ENCODE measurements around the gene TMEM119.
"Not testable (repeated sequence)": the region's sequence is repeated elsewhere in the genome, so short reads cannot be mapped to it uniquely, and the experiment has no call there.

Gene TMEM119

GRCh38 chr12:108635201-108635996 is 37.5 kb upstream of the TMEM119 start:
- in situ Hi-C loops (cut with MboI; ENCODE audit: low sequenced_read_pairs): no loop called here

DNA sequence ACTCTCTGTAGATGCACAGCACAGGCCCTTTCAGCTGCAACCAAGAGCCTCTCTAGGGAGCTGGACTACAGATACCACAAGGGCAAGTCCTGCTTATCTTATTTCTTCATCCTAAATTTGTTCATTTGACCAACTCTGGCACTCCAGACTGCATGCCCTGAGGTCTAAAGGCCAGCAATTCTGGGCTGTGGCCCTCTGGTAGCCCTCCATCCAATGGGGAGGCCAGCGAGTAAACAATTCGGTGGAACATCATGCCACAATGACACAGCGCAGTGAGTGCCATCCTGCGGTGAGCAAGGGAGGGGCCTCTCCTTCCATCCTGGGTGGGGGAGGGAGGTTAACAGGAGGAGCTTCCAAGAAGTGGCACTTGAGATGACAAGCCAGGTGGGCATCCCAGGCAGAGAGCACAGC is 36.5 kb upstream of the TMEM119 start:
- in situ Hi-C loops (cut with MboI; ENCODE audit: low sequenced_read_pairs): no loop called here

DNA sequence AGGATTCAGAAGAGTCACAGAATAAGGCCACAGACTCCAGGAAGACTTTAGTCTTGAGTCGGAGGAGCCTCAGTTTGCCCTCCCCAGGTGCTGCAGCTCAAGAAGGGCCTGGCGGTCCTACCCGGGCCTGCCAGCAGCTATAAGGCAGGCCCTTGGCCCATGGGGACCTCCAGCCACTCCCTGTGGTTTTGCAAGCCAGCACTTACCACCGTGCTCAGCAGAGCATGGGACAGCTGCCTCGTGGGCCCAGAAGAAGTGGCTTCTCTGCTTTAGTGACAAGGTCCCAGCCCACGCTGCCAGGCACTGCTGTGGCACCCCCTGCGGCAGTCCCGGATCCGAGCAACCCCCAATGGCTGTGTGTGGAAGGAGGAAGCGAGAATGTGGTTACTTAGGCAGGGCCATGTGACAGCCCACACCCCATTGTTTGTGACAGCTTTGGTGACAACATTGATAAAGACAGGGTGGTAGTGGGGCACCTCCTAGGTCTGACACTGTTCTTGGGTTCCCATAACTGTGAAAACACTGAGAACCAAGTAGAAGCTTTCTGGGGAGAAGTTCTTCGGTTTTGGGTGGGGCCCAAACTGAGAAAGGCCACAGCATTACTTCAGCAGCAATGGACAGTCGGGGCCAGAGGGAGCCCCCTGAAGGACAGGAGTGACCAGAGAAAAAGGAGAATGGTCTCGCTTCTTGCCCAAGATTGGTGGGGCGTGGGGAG is 35.8 kb upstream of the TMEM119 start, which contains the start of gene SELPLG:
Gene SELPLG (minus strand): TSS at position 361 of the 715 bp plus-strand sequence. CDS start 9,587 bp downstream, outside the sequence.
- in situ Hi-C loops (cut with MboI; ENCODE audit: low sequenced_read_pairs): no loop called here

DNA sequence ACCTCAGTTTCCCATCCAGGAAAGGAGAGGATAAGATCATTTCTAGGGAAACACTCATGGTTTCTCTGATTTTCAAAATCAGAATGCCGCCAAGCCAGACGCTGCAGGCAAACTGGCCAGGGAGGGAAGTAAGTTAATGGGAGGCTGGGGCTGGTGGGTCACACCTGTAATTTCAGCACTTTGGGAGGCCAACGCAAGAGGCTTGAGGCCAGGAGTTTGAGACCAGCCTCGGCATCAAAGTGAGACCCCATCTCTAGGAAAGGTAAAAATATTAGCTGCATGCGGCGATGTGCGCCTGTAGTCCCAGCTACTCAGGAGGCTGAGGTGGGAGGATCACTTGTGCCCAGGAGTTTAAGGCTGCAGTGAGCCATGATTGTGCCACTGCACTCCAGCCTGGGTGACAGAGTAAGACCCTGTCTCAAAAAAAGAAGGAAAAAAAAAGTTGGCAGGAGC is 35.2 kb upstream of the TMEM119 start:
- in situ Hi-C loops (cut with MboI; ENCODE audit: low sequenced_read_pairs): no loop called here

GRCh38 chr12:108631261-108631660 is 33.4 kb upstream of the TMEM119 start:
- in situ Hi-C loops (cut with MboI; ENCODE audit: low sequenced_read_pairs): not testable (repeated sequence)

GRCh38 chr12:108630481-108631207 is 32.8 kb upstream of the TMEM119 start:
- in situ Hi-C loops (cut with MboI; ENCODE audit: low sequenced_read_pairs): no loop called here

DNA sequence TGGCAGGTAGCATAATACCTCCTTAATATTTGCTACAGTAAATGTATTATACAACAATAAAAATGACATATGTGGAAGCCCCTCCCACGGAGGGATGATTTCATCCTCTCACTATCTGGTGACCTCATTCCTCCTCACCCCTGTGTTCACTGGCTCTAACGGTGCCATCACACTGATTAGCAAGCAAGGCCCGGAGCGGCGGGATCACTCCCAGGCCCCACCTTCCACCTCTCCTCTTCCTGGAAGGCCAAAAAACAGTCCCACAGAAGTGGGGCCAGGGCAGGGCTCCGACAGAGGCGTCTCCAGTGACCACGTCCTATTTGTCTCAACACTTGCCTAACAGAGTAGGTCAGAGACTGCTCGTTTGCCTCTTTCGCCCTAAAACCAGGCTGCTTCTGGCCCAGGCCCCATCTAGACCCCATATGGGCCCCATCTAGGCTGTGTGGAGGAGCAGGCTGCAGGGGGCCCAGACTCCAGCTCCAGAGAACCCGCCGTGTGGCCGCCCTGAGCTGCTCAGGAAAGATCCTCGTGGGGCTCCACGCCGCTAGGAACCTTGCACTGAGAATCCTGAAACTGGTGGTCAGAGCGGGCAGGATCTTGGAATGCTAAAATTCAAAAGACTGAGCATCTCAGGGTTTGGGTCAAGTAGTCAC is 32.1 kb upstream of the TMEM119 start:
- in situ Hi-C loops (cut with MboI; ENCODE audit: low sequenced_read_pairs): no loop called here

- in situ Hi-C loops (cut with MboI; ENCODE audit: low sequenced_read_pairs): no loop called here
Observed at GRCh38 chr12:108629151-108629550, 31.3 kb upstream of the TMEM119 start.

DNA sequence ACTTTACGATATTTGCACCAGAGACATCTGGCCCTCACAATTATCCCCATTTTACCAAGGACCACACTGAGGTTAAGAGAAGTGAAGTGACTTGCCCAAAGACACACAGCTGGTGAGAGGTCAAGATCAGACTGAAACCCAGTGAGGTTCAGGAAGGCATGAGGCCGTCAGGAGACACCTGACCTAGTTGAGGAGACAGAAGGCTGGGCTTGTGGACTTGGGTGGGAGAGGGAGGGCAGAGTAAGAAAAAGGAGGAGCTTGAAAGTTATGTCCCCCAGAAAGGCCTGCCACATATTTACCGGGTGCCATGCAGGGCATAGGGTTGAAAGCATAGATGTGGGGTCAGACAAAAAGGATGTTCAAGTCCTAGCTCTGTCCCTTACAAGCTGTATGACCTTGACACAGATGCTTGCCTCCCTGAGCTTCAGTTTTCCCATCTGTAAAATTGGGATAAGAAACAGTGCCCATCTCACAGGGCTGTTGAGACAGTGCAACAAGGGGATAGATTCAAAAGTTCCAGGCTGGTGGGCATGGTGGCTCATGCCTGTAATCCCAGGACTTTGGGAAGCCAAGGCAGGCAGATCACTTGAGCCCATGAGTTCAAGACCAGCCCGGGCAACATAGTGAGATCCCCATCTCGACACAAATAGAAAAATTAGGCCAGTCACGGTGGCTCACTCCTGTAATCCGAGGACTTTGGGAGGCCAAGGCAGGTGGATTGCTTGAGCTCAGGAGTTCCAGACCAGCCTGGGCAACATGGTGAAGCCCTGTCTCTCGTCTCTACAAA is 29.4 kb upstream of the TMEM119 start:
- in situ Hi-C loops (cut with MboI; ENCODE audit: low sequenced_read_pairs): no loop called here

GRCh38 chr12:108625228-108625627 is 27.3 kb upstream of the TMEM119 start:
- in situ Hi-C loops (cut with MboI; ENCODE audit: low sequenced_read_pairs): no loop called here

- in situ Hi-C loops (cut with MboI; ENCODE audit: low sequenced_read_pairs): no loop called here
Observed at GRCh38 chr12:108623577-108623976, 25.7 kb upstream of the TMEM119 start.

DNA sequence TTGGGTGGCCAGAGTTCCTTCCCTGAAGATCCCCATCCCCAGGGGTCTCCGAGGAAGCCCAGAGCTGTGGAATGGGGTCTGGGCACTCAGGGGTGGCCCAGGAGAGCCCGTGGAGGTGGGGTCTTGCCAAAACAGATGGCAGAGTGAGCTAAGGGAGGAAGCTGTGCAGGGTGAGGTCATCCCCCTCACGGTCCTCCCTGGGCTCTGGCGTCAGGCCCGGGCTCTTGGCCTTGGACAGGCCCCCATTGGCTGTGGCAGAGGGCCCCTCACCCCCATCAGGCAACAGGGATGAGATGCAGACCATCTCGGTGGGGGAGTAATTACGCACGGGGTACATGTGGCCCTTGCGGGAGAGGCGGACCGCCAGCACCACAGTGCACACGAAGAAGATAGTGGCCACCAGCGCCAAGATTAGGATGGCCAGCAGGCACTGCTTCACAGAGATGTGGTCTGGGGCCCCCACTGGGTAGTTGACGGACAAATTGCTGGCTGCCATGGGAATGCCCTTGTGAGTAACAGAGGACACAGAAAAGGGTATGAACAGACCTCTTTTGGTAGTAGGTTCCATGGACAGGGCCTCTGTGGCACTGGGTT is 25.1 kb upstream of the TMEM119 start:
- in situ Hi-C loops (cut with MboI; ENCODE audit: low sequenced_read_pairs): no loop called here

DNA sequence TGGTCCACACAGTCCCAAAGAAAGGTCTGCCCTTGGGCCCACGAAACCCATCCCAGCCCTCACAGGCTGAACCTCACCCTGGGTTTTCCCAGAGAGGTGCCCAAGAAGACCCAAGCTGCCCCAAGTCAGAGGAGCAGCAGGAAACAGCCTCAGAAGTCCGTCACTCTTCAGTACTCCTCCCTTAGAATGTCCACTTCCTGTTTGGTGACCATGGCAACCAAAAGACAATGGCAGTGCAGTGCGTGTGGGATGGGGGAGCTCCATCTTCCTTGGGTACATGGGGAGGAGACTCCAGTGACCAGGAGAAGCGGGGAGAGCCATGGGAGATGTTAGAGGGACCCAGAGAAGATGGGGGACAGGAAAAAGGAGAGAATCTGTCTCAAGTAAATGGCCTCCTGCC is 24.5 kb upstream of the TMEM119 start:
- in situ Hi-C loops (cut with MboI; ENCODE audit: low sequenced_read_pairs): no loop called here

- in situ Hi-C loops (cut with MboI; ENCODE audit: low sequenced_read_pairs): no loop called here
Observed at GRCh38 chr12:108621161-108621560, 23.3 kb upstream of the TMEM119 start.

DNA sequence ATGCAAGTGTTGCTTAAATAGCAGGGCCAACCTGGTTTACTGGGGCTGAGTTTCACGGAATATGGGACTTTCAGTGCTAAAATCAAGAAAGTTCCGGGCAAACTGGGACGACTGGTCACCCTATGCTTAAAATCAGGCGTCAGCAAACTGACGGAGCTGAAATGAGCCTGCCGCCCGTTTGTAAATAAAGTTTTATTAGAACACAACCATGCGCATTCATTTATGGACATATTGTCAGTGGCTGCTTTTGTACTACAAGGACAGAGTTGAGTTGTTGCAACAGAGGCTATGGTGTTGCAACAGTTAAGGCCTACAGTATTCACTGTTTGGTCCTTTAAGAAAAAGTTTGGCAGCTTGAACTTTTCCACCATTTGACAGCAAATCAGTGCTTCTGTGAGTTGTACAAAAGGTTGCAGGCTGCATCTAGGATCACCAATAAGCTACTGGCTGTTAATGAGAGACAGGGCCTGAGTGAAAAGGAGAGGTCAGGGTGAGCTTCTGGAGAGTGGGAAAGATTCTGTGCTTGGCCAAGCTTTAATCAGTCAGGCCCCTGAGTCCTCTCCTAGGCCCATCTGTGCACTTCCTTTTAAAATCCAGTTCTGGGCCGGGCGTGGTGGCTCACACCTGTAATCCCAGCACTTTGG is 22.5 kb upstream of the TMEM119 start:
- in situ Hi-C loops (cut with MboI; ENCODE audit: low sequenced_read_pairs): no loop called here

GRCh38 chr12:108619369-108620160 is 21.7 kb upstream of the TMEM119 start:
- in situ Hi-C loops (cut with MboI; ENCODE audit: low sequenced_read_pairs): no loop called here

DNA sequence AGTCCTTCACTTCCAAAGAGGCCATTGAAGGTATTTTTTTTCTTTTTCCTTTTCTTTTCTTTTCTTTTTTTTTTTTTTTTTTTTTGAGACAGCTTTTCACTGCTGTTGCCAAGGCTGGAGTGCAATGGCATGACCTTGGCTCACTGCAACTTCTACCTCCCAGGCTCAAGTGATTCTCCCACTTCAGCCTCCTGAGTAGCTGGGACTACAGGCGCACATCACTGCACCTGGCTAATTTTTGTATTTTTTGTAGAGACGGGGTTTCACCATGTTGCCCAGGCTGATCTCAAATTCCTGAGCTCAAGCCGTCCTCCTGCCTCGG is 21.0 kb upstream of the TMEM119 start:
- in situ Hi-C loops (cut with MboI; ENCODE audit: low sequenced_read_pairs): not testable (repeated sequence)

- in situ Hi-C loops (cut with MboI; ENCODE audit: low sequenced_read_pairs): no loop called here
Observed at GRCh38 chr12:108618079-108618952, 20.4 kb upstream of the TMEM119 start.

Data from HL-60/S4 treated with retinoic acid at 250 ng/mL for 4 days and 3 days (cell line).